NCI-H1092 treated with DMSO at 0.1 percent for 48 hours (cell line): ENCODE measurements around the gene CDCA4.

Experiments
- DNase-seq: peaks from one replicate; lab custom pipeline; 2025; lab: John Stamatoyannopoulos, UW

The CDCA4 gene

GRCh38 chr14:104989236-104989950 lies 31.5 kb downstream of the CDCA4 start:
- DNase-seq = no peak

- no peak for DNase-seq
Observed at GRCh38 chr14:104986487-104987164, 34.3 kb downstream of the CDCA4 start.

- peak; percentile 74 for DNase-seq
Observed at GRCh38 chr14:104985675-104986486, 35.0 kb downstream of the CDCA4 start, which contains the start of gene CLBA1. Gene CLBA1, plus strand, starts transcription at chr14:104985788. Its CDS starts 644 bp downstream, at chr14:104986432.

GRCh38 chr14:104984056-104984894 lies 36.6 kb downstream of the CDCA4 start:
- no peak for DNase-seq

- DNase-seq = no peak
Observed at GRCh38 chr14:104983231-104983721, 37.6 kb downstream of the CDCA4 start.

GRCh38 chr14:104982548-104983230 lies 38.2 kb downstream of the CDCA4 start:
- DNase-seq = no peak

- DNase-seq = no peak
Observed at GRCh38 chr14:104981699-104982541, 39.0 kb downstream of the CDCA4 start.

GRCh38 chr14:104980611-104981531 lies 40.0 kb downstream of the CDCA4 start:
- no peak for DNase-seq

- DNase-seq = no peak
Observed at GRCh38 chr14:104979758-104980610, 40.9 kb downstream of the CDCA4 start.

- no peak for DNase-seq
Observed at GRCh38 chr14:104978746-104979691, 41.9 kb downstream of the CDCA4 start.

- peak; percentile 54 for DNase-seq
Observed at GRCh38 chr14:104977681-104978653, 42.9 kb downstream of the CDCA4 start, which contains the start of gene AHNAK2. Gene AHNAK2, minus strand, starts transcription at chr14:104978374. Its CDS starts 137 bp downstream, at chr14:104978237.

GRCh38 chr14:104977008-104977680 lies 43.7 kb downstream of the CDCA4 start:
- no peak for DNase-seq

GRCh38 chr14:104976198-104977007 lies 44.5 kb downstream of the CDCA4 start:
- peak; percentile 55 for DNase-seq
